Body of pancreas (tissue), 4 donors: ENCODE results near the gene IL22RA1.

Experiments
- CTCF ChIP-seq, 7 experiments: fragments of 450-650 bp in 4 of 7; fragments of 200-600 bp in 3 of 7; sonication (generic) in 3 of 7; IDR thresholded peaks; one replicate each; pipeline ENCODE4 v1.5.1; 2016 to 2019; ENCODE audit warnings: antibody characterized with exemption in 7 of 7
- POLR2A ChIP-seq, 3 donors: fragments of 450-650 bp; IDR thresholded peaks; one replicate each; pipeline ENCODE4 v1.6.1; 2016; ENCODE audit warnings: antibody characterized with exemption in 3 of 3, mild to moderate bottlenecking in 2 of 3

- no peak for TF ChIP-seq POLR2A (IDR thresholded peaks at IDR 0.05)
- no peak for TF ChIP-seq CTCF (IDR thresholded peaks at IDR 0.05)
Measured at GRCh38 chr1:24098943-24099638, 43.8 kb downstream of the IL22RA1 start.
